NCI-H2196 treated with DMSO at 0.1 percent for 48 hours (cell line): ENCODE measurements around the gene GPC5.
A peak's percentile ranks its signal among the peaks of the same experiment; 100 is the strongest.
"Not testable (repeated sequence)": the region's sequence is repeated elsewhere in the genome, so short reads cannot be mapped to it uniquely, and the experiment has no call there.

Experiments
- DNase-seq: peaks from one replicate; lab custom pipeline; 2025; ENCODE audit not compliant: unreplicated experiment; lab: John Stamatoyannopoulos, UW

The GPC5 gene

DNA sequence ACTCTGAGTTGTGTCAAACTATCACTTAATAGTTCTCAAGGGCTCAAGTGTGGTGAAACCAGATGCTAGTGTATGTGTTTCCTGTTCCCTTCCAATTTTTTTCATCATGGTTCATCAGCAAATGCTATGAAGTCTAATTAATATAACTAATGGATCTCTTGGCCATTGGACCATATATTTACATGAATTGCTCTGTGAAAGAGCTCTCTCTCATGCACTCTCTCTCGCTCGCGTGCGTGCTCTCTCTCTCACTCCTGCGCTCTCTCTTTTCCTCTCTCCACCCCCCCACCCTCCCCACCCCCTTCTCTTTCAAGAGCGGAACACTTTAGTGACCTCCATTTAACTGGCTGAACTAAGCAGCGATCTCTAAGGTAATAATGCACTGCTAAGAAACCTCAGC, 1281.2 kb downstream of the GPC5 start:
- no peak for DNase-seq

DNA sequence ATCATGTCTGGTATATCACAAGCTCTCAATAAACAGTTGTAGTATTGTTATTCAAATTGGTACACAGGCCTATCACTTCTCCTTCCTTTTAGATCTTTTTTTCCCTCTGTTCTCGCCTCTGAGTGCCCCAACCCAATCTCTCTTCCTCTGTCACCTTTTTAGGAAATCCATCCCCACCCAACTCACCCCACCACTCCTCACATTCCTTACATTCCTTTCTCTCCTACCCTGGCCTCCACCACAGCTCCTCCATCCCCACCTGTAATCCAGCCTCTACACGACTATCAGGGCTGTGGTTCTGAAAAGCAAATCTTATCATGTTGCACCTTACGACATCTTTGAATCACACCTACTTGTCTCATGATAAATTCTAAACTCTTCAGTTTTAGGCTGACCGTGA, 1282.8 kb downstream of the GPC5 start:
- no peak for DNase-seq

DNA sequence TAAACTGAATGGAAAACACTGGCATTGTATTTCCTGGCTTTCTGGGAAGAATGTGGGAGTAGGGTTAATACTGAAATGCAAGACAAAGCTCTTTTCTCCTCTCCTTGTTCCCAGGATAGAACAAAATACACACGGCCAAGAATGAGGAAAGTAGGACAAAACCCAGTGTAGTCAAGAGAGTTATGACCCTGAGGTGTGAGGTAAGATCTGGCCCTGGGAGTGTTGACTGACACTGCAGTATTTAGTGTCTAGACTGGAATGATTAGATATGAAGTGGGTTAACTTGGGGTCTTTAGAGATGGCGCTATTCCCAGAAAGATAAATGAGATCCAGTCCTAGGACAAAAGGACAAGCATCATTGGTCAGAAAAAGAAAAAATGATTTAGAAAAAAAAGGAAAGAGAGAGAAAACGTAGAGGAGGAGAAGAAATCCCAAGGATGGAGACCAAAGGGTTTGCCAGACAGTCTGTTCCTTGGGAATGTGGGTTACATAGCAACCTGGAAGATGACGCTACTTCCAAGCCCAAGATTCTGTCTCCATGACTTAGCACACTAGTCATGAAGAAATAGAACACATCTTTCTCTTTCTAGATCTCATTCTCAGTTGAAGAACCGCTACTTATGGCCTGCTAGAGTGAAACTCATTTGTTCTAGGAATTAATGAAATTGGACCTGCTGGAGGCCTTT, 1284.6 kb downstream of the GPC5 start:
- no peak for DNase-seq

DNA sequence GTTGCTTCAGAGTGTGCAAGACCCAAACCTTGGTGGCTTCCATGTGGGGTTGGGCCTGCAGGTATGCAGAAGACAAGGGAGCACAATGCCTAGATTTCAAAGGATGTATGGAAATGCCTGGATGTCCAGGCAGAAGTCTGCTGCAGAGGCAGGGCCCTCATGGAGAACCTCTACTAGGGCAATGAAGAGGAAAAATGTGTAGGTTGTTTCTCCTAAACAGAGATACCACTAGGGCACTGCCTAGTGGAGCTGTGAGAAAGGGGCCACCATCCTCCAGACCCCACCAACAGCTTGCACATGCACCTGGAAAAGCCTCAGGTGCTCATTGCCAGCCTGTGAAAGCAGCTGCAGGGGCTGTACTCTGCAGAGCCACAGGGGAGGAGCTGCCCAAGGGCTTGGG, 1295.6 kb downstream of the GPC5 start:
- no peak for DNase-seq

DNA sequence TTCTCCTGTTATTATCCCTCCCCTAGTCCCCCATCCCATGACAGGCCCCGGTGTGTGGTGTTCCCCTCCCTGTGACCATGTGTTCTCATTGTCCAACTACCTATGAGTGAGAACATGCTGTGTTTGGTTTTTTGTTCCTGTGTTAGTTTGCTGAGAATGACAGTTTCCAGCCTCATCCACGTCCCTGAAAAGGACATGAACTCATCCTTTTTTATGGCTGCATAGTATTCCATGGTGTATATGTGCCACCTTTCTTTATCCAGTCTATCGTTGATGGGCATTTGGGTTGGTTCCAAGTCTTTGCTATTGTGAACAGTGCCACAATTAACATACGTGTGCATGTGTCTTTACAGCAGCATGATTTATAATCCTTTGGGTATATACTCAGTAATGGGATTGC, 1297.4 kb downstream of the GPC5 start:
- not testable (repeated sequence) for DNase-seq

DNA sequence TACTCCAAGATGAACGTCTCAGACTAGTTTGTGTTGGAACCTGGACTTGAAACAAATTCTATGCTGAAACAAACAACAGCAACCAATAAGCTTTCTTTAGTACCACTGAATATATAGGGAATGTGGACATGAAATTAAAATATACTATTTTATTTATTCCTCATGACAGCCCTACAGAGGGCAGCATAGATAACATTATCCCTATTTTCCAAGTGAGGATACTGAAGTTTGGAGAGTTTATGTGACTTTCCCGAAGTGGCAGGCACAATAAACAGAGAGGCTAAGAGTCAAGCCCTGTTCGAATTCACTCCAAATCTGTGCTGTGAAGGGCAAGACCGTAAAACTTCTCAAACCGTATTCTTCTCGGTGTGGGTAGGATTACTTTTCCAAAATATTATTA, 1318.3 kb downstream of the GPC5 start:
- no peak for DNase-seq

- no peak for DNase-seq
Measured at GRCh38 chr13:92717857-92718256, 1319.4 kb downstream of the GPC5 start.

DNA sequence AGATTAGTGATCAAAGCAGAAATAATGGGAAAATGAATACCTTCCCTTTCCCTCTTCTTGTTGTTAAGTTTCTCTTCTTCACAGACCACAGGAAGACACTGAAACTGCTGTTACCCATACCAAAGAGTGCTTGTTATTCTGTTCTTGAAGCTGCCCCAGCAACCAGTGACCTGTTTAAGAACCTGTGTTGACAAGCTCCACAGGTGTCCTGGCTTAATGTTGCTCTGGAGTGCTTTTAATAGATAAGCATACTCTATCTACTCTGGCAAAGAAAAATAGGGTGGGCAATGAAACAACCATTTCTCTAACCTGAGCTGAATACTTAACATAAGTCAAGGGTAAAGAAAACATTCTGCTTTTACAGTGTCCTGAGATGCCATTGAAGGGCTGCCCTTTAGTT, 1321.4 kb downstream of the GPC5 start:
- peak; percentile 7 for DNase-seq

- DNase-seq, result no peak
Measured at GRCh38 chr13:92721620-92722019, 1323.2 kb downstream of the GPC5 start.

DNA sequence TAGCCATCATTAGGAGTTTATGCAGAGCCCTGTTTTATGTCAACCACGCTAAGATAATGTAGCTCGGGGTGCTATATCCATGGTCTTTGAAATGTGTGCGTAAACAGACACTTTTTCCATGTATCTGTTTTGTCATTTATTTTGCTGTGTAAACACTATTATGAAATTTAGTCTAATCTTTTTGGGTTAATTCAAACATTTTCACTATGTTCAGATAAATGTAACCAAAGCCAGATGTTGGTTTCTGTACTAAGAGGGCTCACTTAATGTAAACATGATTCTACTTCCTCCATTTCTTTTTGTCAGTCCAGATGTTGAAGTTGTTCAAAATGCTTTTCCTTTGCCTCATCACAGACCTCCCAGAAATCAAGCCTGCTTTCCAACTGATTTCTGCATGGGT, 1328.7 kb downstream of the GPC5 start:
- no peak for DNase-seq

DNA sequence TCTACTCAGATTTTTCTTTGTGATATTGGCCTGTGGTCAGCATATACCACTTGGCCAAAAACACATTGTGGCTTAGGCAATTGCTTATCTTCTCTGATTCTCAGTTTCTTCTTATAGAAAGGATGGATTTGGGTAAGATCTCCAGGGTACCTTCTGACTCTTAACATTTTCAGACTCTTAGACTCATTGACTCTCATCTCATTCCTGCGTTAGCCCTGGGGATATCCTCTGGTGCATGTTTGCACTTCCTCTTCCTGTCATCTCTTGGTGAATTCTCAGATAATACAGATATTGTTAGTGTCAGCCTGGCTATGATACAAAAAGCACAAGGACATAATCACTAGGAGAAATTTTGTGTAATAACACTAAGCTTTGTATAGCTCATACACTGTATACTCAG, 1335.6 kb downstream of the GPC5 start:
- DNase-seq, result no peak

DNA sequence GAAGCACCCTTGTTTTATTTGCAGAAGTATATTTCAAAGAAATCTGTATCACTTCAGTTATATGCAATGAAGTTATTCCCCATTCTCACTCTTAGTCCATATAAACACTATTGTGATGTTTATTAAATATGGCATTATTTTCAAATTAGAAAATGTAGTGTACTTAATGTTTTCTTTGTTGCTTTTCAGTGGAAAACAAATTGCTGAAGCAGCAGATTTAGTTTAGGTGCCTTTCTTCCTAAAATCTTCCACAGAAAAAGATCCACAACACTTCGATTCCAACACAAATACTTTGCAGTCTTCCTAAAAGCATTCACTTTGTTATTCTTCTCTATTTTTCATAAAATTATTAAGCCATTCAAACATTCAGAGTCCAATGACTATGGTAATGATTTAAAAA, 1336.1 kb downstream of the GPC5 start:
- DNase-seq, result no peak

GRCh38 chr13:92735909-92736308, 1337.5 kb downstream of the GPC5 start:
- DNase-seq, result no peak

DNA sequence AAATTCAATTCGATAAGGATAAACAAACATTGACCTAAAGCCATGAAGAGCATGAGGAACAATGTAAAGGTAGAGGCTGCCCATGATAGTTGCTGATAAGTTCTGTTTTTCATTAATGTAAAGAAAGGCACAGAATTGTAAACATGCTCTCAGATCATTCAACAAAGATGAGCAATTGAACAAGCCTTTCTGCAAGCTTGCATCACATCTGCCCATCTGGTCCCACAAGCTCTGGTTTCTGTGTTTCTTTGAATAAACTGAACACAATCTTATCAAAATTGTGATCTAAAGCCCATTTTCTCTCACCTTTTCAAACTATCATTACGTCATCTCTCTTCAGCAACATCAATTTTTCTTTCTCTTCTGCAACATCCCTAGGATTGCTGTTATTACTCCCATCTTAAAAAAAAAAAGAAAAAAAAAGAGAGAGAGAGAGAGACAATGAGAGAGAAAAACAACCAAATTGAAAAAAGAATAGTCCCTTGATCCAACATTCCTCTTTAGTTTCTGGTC, 1340.9 kb downstream of the GPC5 start:
- DNase-seq, result no peak

GRCh38 chr13:92743992-92744391, 1345.6 kb downstream of the GPC5 start:
- DNase-seq, result no peak

- no peak for DNase-seq
Measured at GRCh38 chr13:92745258-92745657, 1346.8 kb downstream of the GPC5 start.

DNA sequence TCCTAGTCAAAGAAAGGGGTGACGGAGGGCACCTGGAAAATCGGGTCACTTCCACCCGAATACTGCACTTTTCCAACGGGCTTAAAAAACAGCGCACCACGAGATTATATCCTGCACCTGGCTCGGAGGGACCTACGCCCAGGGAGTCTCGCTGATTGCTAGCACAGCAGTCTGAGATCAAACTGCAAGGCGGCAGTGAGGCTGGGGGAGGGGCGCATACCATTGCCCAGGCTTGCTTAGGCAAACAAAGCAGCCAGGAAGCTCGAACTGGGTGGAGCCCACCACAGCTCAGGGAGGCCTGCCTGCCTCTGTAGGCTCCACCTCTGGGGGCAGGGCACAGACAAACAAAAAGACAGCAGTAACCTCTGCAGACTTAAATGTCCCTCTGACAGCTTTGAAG, 1354.3 kb downstream of the GPC5 start:
- not testable (repeated sequence) for DNase-seq

GRCh38 chr13:92761710-92762109, 1363.3 kb downstream of the GPC5 start:
- DNase-seq, result no peak

- DNase-seq, result no peak
Measured at GRCh38 chr13:92767468-92767867, 1369.0 kb downstream of the GPC5 start.

- DNase-seq, result no peak
Measured at GRCh38 chr13:92768602-92769001, 1370.2 kb downstream of the GPC5 start.

DNA sequence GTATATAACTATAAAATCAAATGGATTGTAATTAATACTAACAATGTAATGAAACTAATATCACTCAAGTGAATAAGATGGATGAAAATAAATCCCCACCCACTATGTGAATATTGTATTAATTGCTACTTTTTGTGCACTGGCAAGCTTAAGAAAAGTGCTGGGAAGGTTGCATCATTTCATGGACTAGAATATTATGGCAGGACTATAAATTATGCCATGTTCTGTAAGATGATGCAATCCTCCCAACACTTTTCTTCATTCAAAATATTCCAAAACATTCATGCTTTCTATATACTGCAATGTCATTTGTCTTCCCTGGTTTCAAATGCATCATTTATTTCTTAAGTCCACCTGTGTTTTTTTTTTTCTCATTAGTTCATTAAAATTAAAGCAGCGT, 1370.6 kb downstream of the GPC5 start:
- no peak for DNase-seq

DNA sequence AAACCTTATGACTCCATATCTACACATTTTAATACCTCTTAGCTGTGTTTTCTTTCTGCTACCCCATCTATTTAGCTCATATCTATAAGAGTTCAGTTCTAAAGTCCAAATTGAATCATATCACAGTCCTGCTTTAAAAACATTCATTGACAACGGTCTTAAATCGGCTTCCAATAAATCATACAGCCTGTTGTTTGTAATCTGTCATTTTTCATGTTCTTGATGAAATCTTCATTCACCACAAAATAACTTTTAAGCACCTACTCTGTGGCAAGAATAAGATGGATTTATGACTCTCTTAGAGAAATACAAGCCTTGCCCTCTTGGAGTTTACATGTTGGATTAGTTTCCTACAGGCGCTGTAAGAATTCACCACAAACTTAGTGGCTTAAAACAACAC, 1377.2 kb downstream of the GPC5 start:
- DNase-seq, result no peak

DNA sequence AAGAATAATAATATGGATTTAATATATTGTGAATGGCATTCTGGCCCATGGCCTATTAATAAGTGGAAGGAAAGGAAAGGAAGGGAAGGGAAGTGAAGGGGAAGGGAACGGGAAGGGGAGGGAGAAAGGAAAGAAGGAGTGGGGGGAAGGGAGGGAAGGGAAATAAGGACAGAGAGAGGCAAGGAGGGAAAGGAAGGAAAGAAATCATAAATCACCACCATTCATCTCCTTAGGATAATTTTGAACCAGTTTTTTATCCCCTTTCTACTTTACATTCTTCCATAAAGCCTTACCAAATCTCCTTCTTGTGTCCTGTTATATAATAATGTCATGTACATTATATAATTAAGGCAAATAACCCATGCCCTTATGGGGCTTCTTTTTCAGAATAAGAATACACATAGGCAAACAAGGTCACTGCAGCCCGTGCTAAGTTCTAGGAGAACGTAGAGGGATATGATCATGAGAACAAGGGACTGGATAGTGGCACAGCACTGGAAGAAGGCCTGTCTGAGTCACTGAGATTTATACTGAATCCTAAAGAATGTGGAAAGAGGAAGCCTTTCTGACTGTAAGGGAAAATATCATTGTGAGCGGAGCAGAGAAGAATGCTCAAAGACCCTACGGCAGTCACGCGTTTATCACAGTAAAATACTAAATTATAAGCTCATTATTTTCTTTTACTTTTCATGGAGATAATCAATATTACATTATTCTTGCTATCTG, 1383.7 kb downstream of the GPC5 start:
- DNase-seq, result no peak
